ENCODE data around the gene SNPH.

SNPH gene

GRCh38 chr20:1328680-1329330, 62.7 kb downstream of the SNPH start, which contains the start of gene SDCBP2:
TSS of gene SDCBP2 (minus strand) at chr20:1329139. CDS start at chr20:1320416, 8,723 bp downstream.
- Histone ChIP-seq H3K9me3 (ENCODE audit: control insufficient read depth, insufficient read depth, low read length) (no peaks in the 10 kb centered on the region), H3K36me3 (ENCODE audit: control insufficient read depth, low read length) (peaks cover 48% of the 10 kb centered on the region), H3K9me2 (replicated peaks; ENCODE audit: control insufficient read depth, low read length) (no peaks in the 10 kb centered on the region), H3K4me1 (ENCODE audit: control insufficient read depth, low read length) (peaks cover 42% of the 10 kb centered on the region), H3K4me2 (ENCODE audit: low read length) (no peak within 1 kb of the TSS; the same call in 1 of the 2 replicates), H4K20me1 (ENCODE audit: control insufficient read depth, insufficient read depth, low read depth, low read length) (peaks cover 9% of the 10 kb centered on the region), H3K27me3 (ENCODE audit: control insufficient read depth, low read length) (no peaks in the 10 kb centered on the region), H3F3A (ENCODE audit: control insufficient read depth, insufficient read depth) (no peaks in the 10 kb centered on the region), H3K79me2 (ENCODE audit: control insufficient read depth, low read length) (peaks cover 76% of the 10 kb centered on the region), H3K27ac (ENCODE audit: low read depth, low read length) (no peak within 1 kb of the TSS), H3K4me3 (ENCODE audit: low read length) (no peak within 1 kb of the TSS)
- TF ChIP-seq, protein P1, sequence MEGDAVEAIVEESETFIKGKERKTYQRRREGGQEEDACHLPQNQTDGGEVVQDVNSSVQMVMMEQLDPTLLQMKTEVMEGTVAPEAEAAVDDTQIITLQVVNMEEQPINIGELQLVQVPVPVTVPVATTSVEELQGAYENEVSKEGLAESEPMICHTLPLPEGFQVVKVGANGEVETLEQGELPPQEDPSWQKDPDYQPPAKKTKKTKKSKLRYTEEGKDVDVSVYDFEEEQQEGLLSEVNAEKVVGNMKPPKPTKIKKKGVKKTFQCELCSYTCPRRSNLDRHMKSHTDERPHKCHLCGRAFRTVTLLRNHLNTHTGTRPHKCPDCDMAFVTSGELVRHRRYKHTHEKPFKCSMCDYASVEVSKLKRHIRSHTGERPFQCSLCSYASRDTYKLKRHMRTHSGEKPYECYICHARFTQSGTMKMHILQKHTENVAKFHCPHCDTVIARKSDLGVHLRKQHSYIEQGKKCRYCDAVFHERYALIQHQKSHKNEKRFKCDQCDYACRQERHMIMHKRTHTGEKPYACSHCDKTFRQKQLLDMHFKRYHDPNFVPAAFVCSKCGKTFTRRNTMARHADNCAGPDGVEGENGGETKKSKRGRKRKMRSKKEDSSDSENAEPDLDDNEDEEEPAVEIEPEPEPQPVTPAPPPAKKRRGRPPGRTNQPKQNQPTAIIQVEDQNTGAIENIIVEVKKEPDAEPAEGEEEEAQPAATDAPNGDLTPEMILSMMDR (IDR thresholded peaks at IDR 0.05; ENCODE audit: low read depth, low read length, poor library complexity, severe bottlenecking) = no peak
- TF ChIP-seq EZH2phosphoT487 (IDR thresholded peaks at IDR 0.05; ENCODE audit: borderline replicate concordance, low read length) = no peak

DNA sequence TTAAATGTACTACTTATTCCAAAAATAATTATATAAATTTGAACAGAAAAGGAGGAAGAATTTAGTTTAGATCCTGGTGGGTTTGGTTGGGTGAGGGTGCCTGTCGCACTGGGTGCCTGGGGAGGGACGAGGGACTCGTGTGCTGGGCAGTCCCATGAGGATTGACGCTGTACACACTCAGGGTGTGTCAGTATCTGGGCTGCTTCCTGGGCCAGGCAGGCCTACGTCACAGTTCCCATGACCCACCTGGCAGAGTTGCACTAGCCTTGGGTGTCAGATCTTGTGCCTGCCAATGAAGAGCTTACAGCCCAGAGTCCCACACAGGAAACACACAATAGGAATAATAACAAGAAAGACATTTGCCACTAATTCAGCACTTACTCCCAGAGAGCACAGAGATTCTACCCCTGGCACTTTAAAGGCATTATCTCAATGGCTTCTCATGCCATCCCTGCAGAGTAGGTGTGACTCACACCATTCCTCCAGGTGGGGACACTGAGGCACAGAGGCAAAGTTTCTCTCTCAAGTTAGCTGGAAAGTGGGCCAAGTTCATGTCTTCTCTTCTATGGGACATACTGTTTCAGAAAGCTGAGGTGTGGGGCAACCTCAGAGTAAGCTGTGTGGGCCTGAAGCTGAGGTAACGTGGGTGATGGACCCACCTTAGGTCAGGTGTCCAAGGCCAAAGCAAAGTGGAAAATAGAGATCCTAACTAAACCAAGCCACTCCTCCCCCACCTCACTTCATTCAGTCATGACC, 64.2 kb downstream of the SNPH start:
- Histone ChIP-seq H3K9me2 (replicated peaks; ENCODE audit: control insufficient read depth, low read length) (no peaks in the 10 kb centered on the region), H3K36me3 (ENCODE audit: control insufficient read depth, low read length) (peaks cover 48% of the 10 kb centered on the region), H3K9me3 (ENCODE audit: control insufficient read depth, insufficient read depth, low read length) (no peaks in the 10 kb centered on the region), H4K20me1 (ENCODE audit: control insufficient read depth, insufficient read depth, low read depth, low read length) (peaks cover 9% of the 10 kb centered on the region), H3K4me1 (ENCODE audit: control insufficient read depth, low read length) (peaks cover 39% of the 10 kb centered on the region), H3K27ac (ENCODE audit: low read depth, low read length) (no peak overlapping the region), H3K79me2 (ENCODE audit: control insufficient read depth, low read length) (peaks cover 76% of the 10 kb centered on the region), H3K27me3 (ENCODE audit: control insufficient read depth, low read length) (no peaks in the 10 kb centered on the region), H3K4me3 (ENCODE audit: low read length) (no peak overlapping the region), H3F3A (ENCODE audit: control insufficient read depth, insufficient read depth) (no peaks in the 10 kb centered on the region), H3K4me2 (ENCODE audit: low read length) (no peak overlapping the region)
- TF ChIP-seq, protein P1 (IDR thresholded peaks at IDR 0.05; ENCODE audit: low read depth, low read length, poor library complexity, severe bottlenecking) = no peak
- TF ChIP-seq EZH2phosphoT487 (IDR thresholded peaks at IDR 0.05; ENCODE audit: borderline replicate concordance, low read length) = no peak

DNA sequence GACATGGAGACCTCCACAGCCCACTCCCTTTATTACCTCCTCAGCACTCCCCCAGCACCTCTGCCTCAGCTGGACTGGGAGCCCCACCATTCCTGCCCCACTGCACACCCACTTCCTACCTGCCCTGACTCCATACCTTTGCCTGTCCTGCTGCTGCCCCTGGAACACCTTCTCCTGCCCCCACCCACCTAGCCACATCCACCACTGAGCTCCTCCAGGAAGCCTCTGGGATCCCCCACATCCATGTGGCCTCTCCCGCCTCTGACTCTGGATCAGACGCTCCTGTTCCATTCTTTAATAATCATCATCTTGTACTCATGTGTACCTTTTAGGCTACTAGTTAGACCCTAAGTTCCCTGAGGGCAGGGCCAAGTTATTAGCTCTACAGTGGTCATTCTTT, 65.0 kb downstream of the SNPH start:
- Histone ChIP-seq H3K9me3 (ENCODE audit: control insufficient read depth, insufficient read depth, low read length) (no peaks in the 10 kb centered on the region), H3K27me3 (ENCODE audit: control insufficient read depth, low read length) (no peaks in the 10 kb centered on the region), H3K4me2 (ENCODE audit: low read length) (no peak overlapping the region), H3K79me2 (ENCODE audit: control insufficient read depth, low read length) (peaks cover 67% of the 10 kb centered on the region), H4K20me1 (ENCODE audit: control insufficient read depth, insufficient read depth, low read depth, low read length) (peaks cover 9% of the 10 kb centered on the region), H3K4me3 (ENCODE audit: low read length) (no peak overlapping the region), H3K4me1 (ENCODE audit: control insufficient read depth, low read length) (peaks cover 37% of the 10 kb centered on the region), H3K36me3 (ENCODE audit: control insufficient read depth, low read length) (peaks cover 45% of the 10 kb centered on the region), H3K27ac (ENCODE audit: low read depth, low read length) (no peak overlapping the region), H3K9me2 (replicated peaks; ENCODE audit: control insufficient read depth, low read length) (no peaks in the 10 kb centered on the region), H3F3A (ENCODE audit: control insufficient read depth, insufficient read depth) (no peaks in the 10 kb centered on the region)
- TF ChIP-seq EZH2phosphoT487 (IDR thresholded peaks at IDR 0.05; ENCODE audit: borderline replicate concordance, low read length) = no peak
- TF ChIP-seq, protein P1 (IDR thresholded peaks at IDR 0.05; ENCODE audit: low read depth, low read length, poor library complexity, severe bottlenecking) = no peak
